ENCODE data around the gene TBC1D10B.

DNA sequence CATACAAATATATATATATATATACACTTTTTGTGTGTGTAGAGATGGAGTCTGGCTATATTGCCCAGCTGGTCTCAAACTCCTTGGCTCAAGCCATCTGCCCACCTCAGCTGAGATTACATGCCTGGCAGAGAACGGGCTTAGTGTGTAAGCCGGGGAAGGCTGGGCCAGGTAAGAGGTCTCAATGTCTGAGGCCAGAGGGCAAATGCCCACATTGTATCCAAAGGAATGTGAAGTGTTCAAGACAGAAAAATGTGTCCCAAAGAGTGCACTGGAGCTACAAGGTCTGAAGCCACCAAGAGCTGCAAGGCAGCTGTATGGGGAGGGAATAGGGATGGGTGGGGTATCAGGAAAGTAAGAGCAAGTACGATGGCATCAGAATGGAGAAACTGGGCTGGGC, 24.0 kb downstream of the TBC1D10B start:
- TF ChIP-seq, protein P1, sequence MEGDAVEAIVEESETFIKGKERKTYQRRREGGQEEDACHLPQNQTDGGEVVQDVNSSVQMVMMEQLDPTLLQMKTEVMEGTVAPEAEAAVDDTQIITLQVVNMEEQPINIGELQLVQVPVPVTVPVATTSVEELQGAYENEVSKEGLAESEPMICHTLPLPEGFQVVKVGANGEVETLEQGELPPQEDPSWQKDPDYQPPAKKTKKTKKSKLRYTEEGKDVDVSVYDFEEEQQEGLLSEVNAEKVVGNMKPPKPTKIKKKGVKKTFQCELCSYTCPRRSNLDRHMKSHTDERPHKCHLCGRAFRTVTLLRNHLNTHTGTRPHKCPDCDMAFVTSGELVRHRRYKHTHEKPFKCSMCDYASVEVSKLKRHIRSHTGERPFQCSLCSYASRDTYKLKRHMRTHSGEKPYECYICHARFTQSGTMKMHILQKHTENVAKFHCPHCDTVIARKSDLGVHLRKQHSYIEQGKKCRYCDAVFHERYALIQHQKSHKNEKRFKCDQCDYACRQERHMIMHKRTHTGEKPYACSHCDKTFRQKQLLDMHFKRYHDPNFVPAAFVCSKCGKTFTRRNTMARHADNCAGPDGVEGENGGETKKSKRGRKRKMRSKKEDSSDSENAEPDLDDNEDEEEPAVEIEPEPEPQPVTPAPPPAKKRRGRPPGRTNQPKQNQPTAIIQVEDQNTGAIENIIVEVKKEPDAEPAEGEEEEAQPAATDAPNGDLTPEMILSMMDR (conservative IDR thresholded peaks at IDR 0.05): no peak
- no peak for TF ChIP-seq ZFX (IDR thresholded peaks at IDR 0.05)

Measured in C4-2B (cell line).